ENCODE measurements around the gene C2CD3. TPM values are rescaled to one million over a fixed set of nuclear protein-coding genes. Genes with fewer than 3 reads are reported as not detected.
"Not testable (repeated sequence)": the region's sequence is repeated elsewhere in the genome, so short reads cannot be mapped to it uniquely, and the experiment has no call there.

The C2CD3 gene
- total RNA-seq, 1 donor from 2014 or later: 10.5 TPM

- intact Hi-C loops (cut with micrococcal nuclease); DNase-seq; ATAC-seq: not testable (repeated sequence)
These were observed 41.7 kb downstream of the C2CD3 start for GRCh38 chr11:74129121-74129520.

DNA sequence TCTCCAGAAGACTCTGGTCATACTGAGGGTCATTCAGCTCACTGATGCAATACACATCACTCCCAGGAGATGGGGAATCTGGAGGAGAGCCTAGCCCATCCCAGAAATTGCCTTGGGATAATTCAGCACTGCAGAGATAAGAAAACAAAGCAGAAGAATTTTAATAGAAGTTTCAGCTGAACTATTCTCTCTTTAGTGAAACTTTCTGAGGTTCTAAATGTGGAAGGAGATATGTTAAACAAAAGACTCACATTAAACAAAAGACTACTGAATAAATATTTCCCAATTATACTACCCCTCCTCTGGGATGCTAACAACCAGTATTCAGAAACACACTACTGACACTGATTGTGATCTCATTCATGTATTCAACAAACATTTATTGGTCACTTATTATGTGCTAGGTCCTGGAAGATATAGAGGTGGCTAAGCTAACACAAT, 47.8 kb downstream of the C2CD3 start:
- DNase-seq (no peak), ATAC-seq (no peak)
- intact Hi-C loops (cut with micrococcal nuclease): no loop called here

DNA sequence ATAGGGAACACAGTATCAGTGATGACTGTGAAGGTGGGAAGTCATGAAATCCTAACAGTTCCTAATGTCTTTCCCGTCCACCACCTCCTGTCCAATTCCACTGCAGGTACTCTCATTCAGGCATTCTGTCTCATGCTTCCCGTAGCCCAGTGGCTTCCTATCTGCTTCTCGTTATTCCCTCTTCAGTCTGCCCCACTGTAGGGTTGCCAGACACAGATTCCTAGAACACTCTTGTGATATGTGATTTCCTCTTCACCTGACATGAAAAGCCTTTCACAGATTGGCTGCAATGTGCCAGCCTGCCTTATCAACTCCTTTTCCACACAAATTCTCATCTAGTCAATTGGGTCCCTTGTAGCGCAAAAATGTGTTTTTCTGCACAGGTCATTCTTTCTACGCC, 49.0 kb downstream of the C2CD3 start:
- intact Hi-C loops (cut with micrococcal nuclease): no loop called here
- ATAC-seq: peak; percentile 57
- DNase-seq: no peak

DNA sequence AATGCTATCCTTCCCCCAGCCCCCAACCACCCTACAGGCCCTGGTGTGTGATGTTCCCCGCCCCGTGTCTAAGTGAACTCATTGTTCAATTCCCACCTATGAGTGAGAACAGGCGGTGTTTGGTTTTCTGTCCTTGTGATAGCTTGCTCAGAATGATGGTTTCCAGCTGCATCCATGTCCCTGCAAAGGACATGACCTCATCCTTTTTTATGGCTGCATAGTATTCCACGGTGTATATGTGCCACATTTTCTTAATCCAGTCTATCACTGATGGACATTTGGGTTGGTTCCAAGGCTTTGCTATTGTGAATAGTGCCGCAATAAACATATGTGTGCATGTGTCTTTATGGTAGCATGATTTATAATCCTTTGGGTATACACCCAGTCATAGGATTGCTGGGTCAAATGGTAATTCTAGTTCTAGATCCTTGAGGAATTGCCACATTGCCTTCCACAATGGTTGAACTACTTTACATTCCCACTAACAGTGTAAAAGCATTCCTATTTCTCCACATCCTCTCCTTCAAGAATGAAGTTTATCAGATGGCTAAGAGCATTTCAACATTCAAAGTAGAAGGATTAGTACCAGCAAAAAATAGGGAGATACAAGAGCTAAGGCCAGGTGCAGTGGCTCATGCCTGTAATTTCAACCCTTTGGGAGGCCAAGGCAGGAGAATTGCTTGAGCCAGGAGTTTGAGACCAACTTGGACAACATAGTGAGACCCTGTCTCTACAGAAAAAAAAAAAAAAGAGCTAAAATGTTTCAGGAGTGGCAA, 50.4 kb downstream of the C2CD3 start:
- DNase-seq; ATAC-seq; intact Hi-C loops (cut with micrococcal nuclease): not testable (repeated sequence)

- no peak for DNase-seq
- ATAC-seq: no peak
- intact Hi-C loops (cut with micrococcal nuclease): no loop called here
These were observed 54.1 kb downstream of the C2CD3 start for GRCh38 chr11:74116719-74117118.

DNA sequence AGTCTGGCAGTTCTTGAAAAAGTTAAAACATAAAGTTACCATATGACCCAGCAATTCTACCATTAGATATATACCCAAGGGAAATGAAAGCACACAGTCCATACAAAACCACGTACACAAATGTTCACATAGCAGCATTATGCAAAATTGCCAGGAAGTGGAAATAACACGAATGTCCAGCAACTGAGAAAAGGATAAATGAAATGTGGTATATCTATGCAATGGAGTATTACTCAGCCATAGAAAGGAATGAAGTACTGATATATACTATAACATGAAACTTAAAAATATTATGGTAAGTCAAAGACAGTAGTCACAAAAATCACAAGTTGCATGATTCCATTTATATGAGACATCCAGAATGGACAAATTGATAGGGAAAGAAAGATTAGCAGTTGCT, 57.9 kb downstream of the C2CD3 start:
- intact Hi-C loops (cut with micrococcal nuclease): no loop called here
- no peak for DNase-seq
- no peak for ATAC-seq

DNA sequence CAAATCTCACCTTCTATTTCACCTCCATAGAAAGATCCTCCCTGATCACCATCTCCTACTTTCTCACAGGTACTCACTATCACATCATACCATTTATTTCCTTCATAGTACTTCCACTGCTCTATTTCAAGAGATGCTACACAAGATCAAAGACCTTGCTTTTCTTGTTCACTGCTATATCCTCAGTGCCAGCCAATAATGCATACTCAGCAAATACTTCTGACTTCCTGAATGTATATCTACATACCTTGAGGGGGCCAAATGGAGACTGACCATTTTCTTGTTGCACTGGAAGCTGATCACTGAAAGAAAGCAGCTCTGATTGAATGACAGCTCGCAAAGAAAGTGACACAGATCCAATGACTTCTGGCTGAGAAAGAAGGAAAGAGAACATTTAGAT, 64.7 kb downstream of the C2CD3 start:
- no peak for DNase-seq
- intact Hi-C loops (cut with micrococcal nuclease): no loop called here
- ATAC-seq: no peak

GRCh38 chr11:74102321-74102720, 68.5 kb downstream of the C2CD3 start:
- intact Hi-C loops (cut with micrococcal nuclease): no loop called here
- ATAC-seq (no peak), DNase-seq (no peak)

- ATAC-seq: no peak
- DNase-seq: no peak
- intact Hi-C loops (cut with micrococcal nuclease): no loop called here
These were observed 70.1 kb downstream of the C2CD3 start for GRCh38 chr11:74100735-74101134.

- ATAC-seq (no peak), DNase-seq (no peak)
- intact Hi-C loops (cut with micrococcal nuclease): no loop called here
These were observed 70.6 kb downstream of the C2CD3 start for GRCh38 chr11:74100231-74100630.

DNA sequence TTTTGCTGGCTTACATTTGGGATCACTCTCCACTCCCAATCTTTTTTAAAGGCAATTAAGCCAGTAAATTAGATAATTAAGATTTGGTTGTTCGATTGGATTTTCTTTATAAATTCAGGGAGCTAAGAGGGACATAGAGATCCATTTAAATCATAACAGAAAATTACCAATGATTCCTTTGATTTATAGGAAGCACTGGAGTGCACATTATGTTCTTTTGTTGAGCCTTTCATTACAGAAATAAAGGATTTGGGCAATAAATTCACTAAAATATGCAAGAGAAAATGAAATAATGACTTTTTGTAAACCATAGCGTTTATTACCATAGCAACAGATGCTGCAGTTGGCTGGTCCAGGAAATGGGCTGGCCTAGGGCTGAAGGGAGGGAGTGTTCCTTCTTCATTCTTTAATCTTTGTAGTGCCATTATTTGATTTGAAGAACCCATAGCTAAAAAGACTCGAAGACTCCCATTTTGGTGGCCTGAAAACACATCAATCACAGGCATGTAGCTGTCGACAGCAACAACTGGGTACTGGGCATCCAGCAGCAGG, 73.0 kb downstream of the C2CD3 start:
- intact Hi-C loops (cut with micrococcal nuclease): no loop called here
- ATAC-seq: no peak
- DNase-seq: no peak

DNA sequence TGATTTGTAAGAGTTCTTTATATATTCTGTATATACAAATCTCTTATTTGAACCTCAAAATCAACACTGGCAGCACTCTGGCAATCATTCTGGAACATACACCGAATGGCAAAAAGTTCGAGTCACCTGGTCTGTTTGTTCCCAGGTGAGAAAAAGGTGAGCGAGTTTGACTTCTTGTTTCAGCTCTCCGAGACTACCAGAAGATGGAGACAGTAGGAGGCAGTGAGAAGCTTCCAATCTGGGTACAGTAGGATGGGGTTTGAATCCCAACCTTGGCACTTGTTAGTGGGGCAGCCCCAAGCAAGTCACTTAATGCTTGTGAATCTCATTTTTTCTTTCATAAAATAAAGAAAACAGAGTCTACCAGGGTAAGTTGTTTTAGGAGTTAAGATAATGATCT, 76.4 kb downstream of the C2CD3 start:
- intact Hi-C loops (cut with micrococcal nuclease): no loop called here
- ATAC-seq (no peak), DNase-seq (no peak)

GRCh38 chr11:74092425-74092824, 78.4 kb downstream of the C2CD3 start:
- intact Hi-C loops (cut with micrococcal nuclease): no loop called here
- no peak for DNase-seq
- ATAC-seq: no peak

DNA sequence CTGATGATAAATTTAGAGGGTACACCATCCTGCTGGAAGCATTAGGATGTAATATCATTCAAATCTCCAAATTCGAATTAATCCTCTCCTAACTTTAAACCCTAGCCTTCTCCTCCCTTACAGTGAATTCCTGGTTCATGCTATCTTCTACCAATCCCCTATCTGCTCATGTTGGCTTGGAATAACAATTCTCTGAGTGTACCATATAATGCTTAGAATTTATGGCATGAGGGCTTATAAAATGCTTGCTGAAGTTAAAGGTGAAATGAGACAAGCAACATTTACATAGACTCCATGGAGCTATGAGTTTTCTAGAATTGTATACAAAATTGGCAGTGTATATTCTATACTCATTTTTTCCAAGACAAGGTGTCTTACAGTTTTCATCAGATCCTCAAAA, 79.3 kb downstream of the C2CD3 start:
- DNase-seq (no peak), ATAC-seq (no peak)
- intact Hi-C loops (cut with micrococcal nuclease): no loop called here

DNA sequence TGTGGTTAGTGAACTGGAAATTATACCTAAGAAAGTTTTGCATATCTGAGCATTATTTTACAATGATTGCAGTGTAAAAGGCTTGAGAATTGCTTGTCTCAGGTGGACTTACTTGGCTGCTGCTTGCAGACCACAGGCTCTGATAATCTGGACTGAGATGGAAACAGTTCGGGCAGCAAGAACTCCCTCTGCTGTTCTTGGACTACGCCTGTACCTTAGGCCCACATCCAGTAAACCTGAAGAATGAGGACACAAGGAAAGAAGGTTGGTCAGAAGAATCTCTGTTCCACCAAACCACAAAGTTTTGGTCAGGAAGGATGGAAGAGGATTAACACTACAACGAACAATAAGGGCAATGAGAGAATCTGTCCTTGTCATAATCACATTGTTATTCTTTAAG, 80.1 kb downstream of the C2CD3 start:
- intact Hi-C loops (cut with micrococcal nuclease): no loop called here
- no peak for DNase-seq
- no peak for ATAC-seq

DNA sequence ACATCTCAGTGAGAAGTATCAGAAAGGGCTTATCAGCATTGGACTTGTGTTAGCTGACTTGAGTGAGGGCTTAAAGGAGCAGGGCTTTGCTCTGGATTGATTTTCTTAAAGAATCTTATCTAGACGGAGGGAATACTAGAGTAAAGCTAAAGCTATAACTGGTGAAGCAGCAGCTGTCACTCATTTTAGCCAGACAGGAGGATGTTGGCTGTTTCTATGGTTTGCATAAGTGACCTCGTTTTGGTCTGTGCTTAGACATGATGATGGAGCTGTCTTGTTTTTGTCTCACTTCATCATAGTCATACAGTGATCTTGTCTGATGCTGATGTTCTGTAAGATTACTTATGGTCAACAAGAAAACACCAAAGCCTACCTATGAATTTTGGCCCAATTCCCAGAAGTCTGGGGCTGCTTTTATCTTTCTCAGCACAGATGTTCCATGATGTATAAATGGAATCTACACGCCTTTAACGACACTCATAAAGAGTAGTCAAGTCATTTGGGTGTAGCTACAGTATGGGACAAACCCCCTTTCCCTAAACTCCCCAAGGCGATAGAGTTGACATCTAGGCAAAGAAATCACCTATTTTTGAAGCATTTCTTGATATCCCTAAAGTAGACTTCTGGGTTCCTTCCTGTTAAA, 84.4 kb downstream of the C2CD3 start:
- intact Hi-C loops (cut with micrococcal nuclease): no loop called here
- no peak for DNase-seq
- ATAC-seq: no peak

GRCh38 chr11:74085542-74085892, 85.3 kb downstream of the C2CD3 start:
- intact Hi-C loops (cut with micrococcal nuclease): no loop called here
- DNase-seq: no peak

GRCh38 chr11:74084796-74085541, 85.8 kb downstream of the C2CD3 start:
- ATAC-seq: no peak
- DNase-seq: no peak
- intact Hi-C loops (cut with micrococcal nuclease): no loop called here

More at GRCh38 chr11:74085542-74085892, 85.3 kb downstream of the C2CD3 start:
- ATAC-seq: peak; percentile 38

GRCh38 chr11:74083927-74084326, 86.9 kb downstream of the C2CD3 start:
- intact Hi-C loops (cut with micrococcal nuclease); ATAC-seq; DNase-seq: not testable (repeated sequence)

- no peak for DNase-seq
- ATAC-seq: no peak
- intact Hi-C loops (cut with micrococcal nuclease): no loop called here
These were observed 89.4 kb downstream of the C2CD3 start for GRCh38 chr11:74081428-74081827.

Measured in left ventricle myocardium superior (tissue), 1 donor.